DMS153 (cell line): ENCODE results near the gene LSM8.
"Not testable (repeated sequence)": the region's sequence is repeated elsewhere in the genome, so short reads cannot be mapped to it uniquely, and the experiment has no call there.

ENCODE experiments used
- DNase-seq: peaks from one replicate; lab custom pipeline; 2025; lab: John Stamatoyannopoulos, UW

LSM8 gene

DNA sequence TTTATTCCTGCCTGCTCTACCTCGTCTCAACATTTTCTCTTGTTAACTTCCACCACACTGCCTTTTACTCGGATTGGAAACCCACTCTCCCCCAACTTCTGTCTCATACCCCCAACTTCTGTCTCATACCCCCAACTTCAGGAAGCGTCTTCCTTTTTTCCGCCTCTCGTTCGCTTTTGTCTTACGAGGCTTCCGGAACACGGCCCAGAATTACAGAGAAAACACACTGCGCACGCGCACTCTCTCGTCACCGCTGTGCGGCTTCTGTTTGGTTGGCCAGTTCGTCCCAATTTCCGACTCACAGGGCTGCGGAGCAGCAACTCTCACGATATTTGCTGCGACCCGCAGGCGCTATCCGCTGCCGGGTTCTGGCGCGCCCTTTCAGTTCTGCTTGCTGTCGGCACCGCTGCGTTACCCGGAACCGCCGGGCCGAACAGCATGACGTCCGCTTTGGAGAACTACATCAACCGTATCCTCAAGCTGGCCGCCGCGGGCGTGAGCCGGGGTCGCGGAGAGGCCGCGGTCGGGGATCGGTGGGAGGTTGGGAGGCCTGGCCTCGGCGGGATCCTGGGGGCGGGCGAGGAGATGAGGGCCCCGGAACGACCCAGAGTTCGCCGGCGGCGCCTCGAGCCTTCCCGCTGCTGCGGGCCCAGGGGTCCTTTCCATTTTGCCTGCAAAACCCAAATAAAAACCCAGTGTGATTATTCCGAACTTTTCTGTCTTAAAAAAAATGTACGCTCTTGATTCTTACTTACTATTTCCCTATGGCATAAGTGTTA, at the start of gene LSM8:
Gene LSM8, plus strand, starts transcription at position 379 of the 779 bp plus-strand sequence. Its CDS starts 60 bp downstream, at position 439.
- DNase-seq = peak; percentile 97

DNA sequence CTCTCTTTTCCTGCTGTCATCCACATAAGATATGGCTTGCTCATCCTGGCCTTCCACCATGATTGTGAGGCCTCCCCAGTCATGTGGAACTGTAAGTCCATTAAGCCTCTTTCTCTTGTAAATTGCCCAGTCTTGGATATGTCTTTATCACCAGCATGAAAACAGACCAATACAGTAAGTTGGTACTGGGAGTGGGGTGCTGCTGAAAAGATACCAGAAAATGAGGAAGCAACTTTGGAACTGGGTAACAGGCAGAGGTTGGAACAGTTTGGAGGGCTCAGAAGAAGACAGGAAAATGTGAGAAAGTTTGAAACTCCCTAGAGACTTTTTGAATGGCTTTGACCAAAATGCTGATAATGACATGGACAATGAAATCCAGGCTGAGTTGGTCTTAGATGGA, 49.5 kb upstream of the LSM8 start:
- DNase-seq = not testable (repeated sequence)

DNA sequence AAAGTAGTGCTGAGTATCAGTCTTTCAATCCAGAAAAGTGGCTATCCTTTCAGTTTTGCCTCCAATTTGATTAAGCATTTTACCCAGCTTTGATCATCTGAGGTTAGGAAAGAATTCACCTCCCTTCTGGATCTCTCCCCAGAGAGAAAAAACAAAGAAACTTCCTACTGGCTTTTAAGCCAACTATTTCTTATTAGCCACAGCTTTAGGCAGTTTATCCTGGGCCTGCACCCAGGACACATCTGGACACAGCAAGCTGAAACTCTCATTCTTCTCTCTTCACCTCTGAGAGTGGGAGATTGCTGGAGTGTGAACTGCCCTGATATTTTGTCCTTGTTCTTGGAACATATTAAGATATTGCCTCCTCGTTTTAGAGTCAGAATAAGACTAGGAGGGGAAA, 43.5 kb upstream of the LSM8 start:
- DNase-seq = no peak

DNA sequence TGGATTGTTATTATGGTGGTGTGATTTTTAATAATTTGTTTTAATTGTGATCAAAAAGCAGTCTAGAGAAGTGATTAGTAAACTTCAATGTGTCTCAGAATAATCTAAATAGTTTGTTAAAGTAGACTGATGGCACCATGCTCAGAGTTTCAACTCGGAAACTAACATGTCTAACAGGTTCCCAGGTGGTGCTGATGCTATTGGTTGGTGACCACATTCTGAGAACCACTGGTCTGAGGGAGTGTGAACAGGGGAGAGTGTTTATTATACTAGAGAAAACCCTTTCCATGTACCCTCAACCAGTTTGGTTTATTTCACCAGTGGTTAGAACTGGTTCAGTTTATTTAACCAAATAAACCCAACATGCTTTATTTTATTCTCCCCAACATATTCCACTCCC, 42.0 kb upstream of the LSM8 start:
- no peak for DNase-seq

DNA sequence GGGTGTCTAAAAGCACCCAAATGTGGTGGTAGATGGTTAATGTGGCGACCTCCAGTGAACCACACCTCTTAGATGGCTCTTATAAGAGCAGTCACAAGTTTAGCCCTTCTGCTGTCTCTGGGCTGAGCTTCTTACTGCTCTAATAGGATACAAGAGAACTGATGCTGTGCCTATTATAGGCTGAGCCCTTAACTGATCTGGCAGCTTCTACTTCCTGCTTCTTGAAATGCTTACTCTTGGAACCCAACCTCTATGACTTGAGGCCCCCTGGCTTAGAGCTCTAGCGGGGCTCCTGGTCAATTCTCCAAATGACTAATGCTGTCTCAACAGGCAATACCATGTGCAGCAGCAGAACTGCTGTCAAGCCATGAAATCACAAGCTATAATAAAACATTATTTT, 35.0 kb upstream of the LSM8 start:
- no peak for DNase-seq

DNA sequence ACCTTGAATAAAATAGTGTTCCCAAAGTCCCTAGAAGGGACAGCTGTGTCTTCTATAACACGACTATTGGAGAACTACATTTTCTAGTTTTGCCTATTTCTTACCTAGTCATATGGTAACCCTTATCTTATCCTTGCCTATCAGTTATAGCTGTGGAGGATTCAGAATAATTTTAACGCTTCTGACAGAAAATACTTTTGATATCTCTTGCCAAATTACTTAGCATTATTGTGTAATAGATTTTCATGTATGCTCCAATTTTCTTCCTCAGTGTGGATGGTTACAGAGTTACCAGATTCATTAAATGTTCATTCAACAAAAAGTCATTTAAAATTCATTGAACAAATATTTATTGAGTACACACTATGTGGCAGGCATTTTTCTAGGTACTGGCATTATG, 34.6 kb upstream of the LSM8 start:
- no peak for DNase-seq

DNA sequence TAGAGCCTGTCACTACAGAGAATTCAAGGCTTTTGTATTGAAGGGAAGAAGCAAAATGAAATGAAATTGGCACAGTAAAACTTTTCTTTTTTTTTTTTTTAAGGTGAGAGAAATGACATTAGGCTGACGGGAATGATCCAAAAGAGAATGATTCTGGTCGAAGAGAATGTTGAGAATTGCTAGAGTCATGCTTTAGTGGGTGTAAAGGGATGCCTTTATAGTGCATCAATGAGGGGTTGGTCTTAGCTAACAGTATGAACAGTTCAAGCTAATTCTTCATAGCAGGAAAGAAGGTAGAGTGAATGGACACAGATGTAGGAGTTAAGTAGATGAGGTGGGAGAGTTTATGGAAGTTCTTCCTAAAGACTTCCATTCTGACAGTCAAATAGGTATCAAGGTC, 32.3 kb upstream of the LSM8 start:
- no peak for DNase-seq

DNA sequence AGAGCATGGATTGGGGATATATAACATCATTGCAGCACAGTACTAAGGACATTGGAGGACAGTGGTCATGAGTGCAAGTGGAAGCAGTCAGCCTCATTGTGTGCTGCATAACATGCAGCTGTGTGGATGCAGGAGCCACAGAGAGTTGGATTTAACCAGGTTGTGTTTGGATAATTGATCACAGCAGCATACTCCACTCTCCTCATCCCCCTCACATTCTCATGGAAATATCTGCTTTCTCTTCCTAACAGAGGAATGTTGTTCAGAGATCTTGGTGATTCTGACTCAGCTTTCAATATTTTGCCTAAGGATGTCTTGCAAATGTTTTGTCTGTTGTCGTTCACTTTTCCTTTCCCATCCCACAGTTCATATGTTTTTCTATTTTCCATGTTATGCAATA, 31.8 kb upstream of the LSM8 start:
- DNase-seq = no peak

DNA sequence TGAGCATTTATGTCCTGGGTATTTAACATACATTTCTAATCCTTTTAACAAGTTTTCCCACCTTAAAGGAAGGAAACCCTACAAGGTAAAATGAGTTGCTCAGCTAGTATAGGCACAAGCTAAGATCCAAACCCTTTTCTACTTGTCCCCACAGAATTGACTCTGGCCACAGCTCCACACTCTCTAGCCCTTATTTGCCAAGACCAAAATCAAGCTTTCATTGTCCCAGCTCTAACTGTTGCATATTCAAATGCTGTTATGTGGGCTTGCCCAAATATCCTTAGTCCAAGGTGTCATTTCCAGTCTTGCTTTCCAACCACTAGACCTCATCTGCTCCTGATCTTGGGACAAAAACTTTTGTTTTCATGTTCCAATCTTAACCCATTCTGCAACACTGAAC, 31.3 kb upstream of the LSM8 start:
- no peak for DNase-seq

DNA sequence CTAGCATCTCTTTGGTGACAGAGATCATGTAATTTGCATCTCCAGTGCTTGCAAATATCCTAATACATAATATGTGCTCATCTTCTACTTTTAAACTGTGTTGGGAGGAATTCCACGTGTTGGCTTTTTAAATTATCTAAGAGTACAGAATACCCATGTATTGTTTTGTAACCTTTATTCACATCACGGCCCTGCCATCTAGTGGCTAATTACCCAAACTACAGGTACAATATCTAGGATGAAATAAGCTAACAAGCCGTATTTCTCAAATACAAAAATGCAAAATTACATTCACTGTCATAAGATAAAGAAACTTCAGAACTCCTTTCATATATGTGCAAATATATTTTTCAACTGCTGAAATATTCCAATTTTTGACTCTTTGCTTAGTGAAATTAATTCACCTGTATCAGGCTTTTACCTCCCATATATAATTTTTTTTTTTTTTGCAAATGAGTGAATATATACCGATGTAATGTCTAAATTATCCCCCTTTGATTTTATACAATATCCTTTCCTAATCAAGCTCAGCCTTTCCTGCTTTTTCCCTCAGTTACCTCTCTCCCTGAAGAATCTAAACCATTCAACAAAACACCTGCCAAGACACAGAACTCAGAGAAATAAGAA, 30.3 kb upstream of the LSM8 start:
- DNase-seq = no peak

DNA sequence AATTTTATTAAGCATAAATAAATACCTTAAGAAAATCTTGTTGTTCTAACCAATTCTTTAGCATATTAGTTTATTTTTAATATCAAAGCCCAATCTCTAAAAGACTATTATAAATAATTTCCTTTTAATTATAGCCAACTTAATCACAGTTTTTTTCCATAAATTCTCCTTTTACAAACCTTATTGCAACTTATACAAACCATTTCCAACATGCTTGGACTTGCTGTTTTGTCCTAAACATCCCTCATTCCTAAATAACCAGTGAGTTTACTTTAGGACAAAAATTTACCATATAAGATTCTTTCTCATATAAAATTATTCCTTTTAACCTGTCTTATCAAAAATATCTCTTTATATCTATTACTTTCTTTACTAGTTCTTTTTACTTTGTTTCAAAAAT, 25.2 kb upstream of the LSM8 start:
- DNase-seq = no peak

DNA sequence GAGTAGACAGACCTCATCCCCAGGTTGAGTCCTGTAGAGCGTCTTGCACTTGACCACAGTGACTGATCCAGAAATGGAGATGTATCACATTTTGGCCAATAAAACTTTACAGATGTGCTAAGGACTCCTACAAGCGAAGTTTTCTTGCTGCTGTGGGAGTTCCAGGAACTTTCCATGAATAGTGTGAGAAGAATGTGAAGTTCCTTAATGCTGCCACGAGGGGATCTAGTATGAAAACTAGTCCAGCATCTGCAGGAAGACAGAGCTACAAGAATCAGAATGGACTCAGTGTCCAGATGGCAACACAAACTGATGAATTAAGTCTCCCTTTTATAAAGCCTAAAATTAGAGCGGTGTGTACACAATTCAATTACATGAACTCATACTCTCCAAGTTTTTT, 14.8 kb upstream of the LSM8 start:
- no peak for DNase-seq

DNA sequence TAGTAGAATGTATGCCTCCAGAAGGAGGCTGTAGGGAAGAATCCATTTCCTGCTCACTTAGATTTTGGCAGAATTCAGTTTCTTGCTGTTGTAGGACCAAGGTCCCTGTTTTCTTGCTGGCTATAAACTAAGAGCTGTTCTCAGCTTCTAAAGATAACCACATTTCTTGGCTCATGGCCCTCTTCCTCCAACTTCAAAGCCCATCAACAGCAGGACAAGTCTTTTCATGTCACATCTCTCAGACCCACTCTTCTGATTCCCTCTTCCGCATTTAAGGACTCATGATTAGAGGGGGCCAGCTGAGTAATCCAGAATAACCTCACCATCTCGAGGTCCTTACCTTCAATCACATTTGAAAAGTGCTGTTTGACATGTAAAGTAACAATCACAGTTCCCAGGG, 8.2 kb upstream of the LSM8 start:
- DNase-seq = no peak

DNA sequence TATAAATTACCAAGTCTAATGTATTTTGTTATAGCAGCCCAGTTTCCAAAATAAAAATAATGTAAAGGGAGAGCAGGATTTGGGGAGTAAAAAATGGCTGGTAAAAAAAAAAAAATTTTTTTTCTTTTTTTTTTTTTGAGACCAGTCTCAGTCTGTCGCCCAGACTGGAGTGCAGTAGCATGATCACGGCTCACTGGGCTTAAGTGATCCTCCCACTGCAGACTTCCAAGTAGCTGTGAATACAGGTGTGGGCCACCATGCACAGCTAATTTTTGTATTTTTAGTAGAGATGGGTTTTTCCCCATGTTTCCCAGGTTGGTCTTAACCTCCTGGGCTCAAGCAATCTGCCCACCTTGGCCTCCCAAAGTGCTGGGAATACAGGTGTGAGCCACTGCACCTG, 4.8 kb upstream of the LSM8 start:
- no peak for DNase-seq

DNA sequence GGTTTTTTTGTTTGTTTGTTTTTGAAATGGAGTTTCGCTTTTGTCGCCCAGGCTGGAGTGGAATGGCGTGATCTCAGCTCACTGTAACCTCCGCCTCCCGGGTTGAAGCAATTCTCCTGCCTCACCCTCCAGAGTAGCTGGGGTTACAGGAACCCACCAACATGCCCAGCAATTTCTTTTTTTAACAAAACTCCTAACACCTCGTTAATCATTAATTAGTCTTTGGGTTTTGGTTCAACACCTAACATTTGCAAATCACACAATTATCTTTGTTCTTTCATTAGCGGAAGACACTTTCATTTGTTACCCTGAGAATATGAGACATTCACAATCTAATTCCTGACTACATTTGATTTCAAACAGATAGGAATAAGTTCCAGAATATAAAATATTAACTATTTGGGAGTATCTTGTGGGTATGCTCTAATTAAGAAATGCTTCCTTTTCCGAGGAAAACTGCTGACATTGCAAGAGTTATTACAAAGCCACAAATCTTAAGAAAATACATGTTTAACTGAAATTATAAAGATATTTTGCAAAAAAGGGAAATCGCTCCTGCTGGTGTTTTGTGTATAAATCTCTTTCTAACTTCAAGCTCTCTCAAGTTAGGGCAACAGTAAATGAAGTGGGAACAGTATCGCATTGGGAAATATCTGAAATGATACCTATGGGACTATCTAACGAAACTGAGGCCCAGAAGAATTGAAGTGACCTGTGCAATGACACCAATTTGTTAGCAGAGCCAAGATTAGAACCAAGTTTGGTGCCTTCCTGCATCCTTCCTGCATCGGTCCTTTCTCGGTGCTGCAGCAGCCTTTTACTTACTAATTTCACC, 1.2 kb upstream of the LSM8 start:
- DNase-seq = no peak

DNA sequence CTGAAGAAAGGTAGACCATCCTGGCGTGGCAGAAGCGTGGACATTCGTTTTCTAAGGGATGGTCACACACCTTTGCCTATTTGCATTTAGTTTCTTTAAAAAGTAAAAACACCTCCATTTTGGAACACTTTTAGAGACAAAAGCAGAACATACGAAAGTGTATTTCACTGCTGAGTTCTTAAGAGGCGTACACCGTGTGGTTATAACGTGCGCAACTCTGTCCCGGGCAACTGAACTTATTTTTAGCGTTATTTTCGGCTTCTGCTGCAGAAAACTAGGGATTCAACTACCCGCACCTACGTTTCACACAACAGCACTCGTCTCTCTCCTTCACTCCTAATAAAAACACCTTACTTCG, 557 bp upstream of the LSM8 start:
- no peak for DNase-seq

DNA sequence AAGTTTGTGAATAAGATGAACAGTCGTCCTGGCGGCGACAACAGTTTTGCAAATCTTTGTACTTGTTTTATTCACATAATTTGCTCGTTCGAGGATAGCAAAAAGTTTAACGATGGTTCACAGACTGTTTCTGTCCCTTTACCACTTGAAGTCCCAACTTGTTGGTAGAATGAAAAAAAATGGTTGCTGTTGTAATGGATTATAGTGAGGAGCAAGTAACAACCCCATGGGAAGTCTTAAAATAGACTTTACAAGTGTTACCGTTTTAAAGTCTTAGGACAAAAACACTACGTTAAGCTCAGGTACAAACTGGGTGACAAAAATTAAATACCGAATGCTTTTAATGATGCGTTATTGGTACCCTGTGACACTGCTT, 589 bp downstream of the LSM8 start:
- DNase-seq = no peak

DNA sequence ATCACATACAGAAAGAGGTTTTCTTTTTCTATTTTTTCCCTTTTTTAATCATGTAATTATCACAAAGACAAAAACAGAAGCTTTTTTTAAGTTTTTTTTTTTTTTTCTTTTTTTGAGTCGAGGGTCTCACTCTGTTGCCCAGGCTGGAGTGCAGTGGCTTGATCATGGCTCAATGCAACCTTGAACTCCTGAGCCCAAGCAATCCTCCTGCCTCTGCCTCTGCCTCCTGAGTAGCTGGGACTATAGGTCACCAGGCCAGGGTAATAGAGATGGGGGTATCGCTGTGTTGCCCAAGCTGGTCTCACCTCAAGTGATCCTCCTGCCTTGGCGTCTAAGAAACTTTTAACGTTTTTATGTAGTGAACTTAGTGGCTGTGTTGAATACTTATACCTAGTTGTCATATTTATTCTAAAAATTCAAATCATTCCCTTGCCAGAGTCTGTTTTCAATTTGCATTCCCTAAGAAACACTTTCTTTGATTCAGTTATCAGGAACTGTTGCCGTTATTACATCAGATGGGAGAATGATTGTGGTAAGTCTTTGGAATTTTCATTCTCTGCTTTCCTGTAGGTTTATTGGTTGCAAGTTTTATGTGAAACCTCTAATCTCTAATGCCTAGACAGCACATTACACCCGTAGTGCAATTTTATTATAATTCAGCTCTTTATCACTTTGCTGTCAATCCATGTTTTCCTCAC, 1.3 kb downstream of the LSM8 start:
- no peak for DNase-seq

DNA sequence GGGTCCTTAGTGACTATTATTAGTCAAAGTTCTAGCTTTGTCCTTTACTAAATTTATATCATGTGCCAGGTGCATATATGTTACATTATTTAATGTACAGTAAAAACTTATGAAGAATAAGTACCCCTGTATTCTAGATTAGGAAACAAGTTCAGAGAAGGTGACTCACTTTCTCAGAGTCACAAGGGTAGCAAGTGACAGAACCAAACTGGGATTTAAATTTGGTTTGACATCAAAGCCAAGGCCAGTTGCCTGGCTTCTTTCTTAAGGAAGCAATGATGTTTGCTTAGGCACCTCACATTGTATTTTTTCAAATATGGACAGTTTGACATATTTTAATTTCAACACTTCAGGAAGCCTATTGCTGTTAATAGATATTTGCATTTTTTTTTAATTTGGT, 2.5 kb downstream of the LSM8 start:
- no peak for DNase-seq

DNA sequence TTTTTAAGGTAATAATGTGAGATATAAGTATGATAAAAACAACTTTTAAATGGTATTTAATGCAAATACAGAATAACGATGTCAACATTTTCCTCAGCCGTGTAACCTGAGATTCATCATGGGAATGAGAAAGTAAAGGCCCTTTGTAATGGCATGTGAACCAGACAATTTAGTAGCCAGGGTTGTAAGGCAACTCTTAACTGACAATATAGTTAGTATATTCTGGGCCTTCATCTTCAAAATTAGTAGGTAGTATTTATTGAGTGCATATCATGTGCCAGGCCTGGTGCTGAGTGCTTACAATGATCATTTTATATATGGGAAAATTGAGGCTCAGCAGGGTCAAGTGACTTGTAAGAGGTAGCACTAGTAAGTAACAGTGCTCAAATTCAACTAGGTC, 10.6 kb downstream of the LSM8 start:
- no peak for DNase-seq

DNA sequence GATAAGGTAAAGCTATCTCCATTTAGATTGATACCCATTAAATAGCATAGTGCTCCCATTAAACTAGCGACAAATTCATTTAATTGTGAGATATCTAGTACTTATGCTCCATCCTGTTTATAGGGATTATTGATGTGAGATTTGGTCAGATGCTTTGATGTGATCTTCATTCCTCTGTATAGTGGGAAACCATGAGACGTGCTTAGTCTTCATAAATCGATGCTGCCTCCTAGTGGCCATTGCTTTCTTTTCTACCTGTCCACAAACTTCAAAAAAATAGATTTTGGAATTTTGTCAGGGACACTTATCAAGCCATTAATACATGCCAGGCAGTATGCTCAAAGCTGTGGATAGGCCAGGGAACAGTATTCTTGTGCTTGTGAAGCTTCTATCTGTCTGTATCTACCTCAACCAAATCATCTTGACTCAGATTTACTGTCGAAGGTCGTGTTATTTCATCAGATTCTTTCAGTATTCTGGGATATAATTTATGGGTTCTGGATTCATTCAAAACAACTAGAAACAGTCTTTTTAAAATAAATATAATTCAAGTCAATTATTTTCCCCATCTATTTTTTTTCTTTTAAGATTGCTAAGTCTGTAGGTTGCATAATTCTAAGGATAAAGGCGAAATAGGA, 12.0 kb downstream of the LSM8 start:
- DNase-seq = peak; percentile 38

DNA sequence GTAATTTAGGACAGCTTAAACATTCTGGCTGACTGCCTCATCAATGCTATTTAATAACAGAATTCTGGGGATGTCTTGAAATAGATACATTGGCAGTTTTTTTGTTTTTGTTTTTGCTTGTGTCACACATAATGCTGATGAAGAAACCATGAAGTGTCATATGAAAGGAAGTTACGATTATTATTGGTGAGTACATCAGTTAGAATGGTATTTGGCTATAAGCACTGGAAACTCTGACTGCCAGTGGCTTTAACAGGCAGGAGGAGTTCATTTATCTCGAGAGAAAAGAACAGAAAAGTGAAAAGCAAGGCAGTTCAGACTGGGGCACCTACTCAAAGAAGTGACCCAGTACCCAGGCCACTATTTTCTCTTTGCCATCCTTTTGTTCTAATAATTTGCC, 18.1 kb downstream of the LSM8 start:
- DNase-seq = no peak
